Stimulated activated CD4-positive, alpha-beta T cell treated with anti-CD3 and anti-CD28 coated beads, Interleukin-12 subunit alpha, Interleukin-12 subunit beta, amount 100 ng/mL, for 48 hours (primary cell): ENCODE measurements around the gene YAE1.

Source experiments
- DNase-seq, 3 donors: peaks; one replicate each; pipeline ENCODE4 v3.0.0-alpha.2; 2020; ENCODE audit warnings: low read depth in 2 of 3, low spot score in 1 of 3

YAE1 gene

DNA sequence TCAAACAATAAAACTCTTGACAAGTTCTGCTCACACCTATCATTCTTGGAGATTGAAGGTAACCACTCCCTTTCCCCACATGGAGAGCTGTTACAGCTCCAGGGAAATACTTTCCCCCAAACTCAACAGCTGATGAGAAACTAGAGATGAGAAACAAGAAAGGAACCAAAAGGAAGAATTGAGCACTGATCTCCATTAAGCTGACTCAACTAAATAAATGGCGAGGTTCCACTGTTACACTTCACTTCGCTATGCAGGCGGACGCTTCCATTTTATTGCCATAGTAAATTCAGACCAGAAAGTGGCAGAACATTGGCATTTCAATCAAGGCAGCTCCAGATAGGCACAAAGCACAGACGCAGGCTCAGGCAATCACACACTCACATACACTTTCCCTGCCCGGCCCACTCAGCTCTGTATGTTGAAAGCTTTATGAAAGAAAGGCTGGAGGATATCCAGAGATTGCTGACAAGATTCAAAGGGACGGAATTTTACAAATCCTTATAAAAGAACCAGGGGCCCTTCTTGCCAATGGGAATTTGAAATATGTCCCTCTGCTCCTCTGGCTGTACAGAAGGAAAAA, 11.5 kb upstream of the YAE1 start:
- no peak for DNase-seq

DNA sequence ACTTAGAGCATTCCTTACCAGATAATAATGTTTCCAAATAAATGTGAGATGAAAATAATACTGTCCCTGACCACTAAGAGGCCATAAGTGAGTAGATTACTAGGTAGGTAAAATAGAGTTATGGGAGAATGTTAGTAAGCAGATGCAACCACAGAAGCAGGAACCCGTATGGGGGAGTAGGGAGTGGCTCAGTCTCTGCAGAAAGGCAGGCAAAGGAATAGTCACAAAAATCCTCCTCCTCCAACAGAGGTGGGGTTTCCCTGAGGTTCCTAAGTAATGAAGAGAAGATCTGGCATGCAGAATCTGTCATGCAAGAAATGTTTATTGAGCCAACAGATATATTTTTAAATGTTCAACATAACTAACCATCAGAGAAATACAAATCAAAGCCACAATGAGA, 9.0 kb upstream of the YAE1 start:
- no peak for DNase-seq

DNA sequence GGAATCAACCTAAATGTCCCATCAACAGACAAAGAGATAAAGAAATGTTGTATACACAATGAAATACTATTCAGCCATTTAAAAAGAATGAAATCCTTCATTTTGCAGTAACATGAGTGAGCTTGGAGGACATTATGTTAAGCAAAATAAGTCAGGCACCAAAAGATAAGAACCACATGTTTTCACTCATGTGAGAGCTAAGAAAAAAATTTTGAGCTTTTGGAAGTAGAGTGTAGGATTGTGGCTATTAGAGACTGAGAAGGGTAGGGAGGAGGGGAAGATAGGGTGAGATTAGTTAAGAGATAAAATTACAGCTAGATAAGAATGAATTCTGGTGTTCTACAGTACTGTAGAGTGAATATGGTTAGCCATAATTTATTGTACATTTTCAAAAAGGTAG, 8.3 kb upstream of the YAE1 start:
- no peak for DNase-seq

DNA sequence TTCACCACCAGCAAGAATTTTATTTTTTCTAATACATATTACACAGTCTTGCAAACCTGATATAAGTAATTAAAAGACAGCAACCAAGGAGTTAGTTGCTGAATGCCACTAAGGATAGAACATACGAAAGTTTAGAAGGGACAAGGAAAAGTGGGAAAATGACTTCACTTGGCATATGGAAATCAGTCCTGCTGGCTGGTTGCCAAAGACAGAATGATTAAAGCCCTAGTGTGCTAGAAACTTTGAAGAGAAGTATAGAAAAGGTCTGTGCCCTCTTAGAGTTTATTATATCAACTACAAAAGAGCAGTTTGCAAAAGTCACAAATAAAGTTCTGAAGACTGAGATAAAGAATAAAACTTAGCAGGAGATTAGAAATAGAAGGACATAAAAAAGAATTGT, 5.8 kb upstream of the YAE1 start:
- DNase-seq, result no peak

DNA sequence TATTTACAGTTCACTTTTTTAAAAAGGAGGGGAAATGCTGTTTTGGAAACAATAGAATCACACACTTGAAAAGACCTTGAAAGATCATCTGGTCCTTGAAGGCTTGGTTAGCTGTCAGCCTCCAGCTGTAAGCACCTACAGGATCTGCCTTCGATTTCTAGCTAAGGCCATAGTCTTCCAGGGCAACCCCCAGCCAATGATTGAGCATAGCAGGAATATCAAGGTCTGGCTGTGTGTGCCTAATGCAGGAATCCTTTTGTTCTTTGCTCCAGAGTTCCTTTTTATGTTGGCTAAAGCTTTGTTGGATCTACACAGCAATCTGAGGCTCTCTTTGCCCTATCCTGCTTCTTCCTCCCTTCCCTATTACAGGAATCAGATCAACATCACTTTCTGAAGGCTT, 5.2 kb upstream of the YAE1 start:
- DNase-seq, result no peak

DNA sequence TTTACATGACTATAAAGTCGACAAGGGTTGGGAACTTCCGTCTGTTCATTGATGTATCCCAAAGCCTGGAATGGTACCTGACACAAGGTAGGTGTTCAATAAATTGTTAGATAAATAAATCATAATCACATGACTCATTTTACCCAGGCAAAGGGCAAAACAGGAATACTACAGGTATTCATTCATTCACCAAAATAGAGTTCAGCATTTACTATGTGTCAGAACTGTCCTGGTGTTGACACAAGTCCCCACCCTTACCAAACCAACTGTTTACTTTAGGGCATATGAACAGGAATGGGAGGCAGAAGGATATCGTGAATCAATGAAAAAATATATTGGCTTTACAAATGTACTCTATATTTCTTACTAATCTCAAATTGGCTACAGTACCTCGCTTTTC, 666 bp upstream of the YAE1 start:
- no peak for DNase-seq

DNA sequence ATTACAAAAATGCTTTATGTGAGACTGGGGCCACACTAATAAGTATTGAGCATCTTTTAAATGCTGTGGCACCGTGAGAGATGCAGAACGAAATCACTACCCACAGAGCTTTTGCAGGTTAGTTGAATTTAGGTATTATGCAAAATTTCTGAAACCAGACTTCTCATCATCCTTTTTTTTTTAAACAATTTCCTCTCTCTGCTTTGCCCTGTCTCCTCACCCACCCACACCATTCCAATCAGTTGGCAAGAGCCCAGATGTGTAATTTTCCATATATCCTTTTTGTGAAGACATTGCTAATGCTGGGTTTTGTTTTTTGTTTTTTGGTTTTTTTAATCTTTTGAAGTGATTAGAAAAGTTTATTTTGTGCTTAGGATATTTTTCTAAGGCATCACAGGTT, 1.1 kb downstream of the YAE1 start:
- no peak for DNase-seq

DNA sequence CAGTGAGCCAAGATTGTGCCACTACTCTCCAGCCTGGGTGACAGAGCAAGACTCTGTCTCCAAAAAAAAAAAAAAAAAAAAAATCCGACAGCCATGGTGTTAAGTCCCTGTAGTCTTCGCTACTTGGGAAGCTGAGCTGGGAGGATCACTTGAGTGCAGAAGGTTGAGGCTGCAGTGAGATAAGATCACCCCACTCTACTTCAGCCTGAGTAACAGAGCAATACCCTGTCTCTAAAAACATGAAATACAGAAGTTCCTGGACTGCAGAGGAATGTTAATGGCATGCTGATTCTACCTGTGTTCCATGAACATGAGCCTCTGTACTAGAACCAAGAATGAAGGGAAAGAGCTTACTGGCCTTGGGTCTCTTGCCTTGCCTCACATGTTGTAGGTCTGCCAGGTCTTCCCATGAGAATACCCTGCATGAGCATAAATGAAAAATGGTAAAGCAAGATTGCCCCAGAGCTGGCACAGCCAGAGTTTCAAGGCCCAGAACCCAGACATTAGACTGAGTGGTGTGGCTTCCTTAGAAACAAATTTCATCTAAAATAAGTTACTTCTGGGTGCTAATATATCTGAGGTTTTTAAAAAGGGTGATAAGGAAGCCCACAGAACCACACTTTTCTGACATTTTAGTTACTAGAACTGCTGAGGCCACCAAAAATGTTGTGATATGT, 8.6 kb downstream of the YAE1 start:
- DNase-seq, result no peak

DNA sequence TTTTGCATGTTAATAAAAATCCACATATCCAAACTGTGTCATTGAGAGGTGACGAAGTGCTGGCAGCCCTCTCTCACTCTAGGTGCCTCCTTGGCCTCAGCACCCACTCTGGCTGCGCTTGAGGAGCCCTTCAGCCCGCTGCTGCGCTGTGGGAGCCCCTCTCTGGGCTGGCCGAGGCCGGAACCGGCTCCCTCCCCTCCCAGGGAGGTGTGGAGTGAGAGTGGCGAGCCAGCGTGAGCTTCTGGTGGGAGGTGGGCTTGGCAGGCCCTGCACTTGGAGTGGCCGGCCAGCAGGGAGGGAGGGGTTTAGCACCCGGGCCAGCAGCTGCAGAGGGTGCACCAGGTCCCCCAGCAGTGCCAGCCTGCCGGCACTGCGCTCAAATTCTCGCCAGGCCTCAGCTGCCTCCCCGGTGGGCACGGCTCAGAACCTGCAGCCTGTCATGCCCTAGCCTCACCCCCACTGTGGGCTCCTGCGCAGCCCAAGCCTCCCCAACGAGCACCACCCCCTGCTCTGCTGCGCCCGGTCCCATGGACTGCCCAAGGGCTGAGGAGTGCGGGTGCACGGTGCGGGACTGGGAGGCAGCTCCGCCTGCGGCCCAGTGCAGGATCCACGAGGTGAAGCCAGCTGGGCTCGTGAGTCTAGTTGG, 11.1 kb downstream of the YAE1 start:
- no peak for DNase-seq

DNA sequence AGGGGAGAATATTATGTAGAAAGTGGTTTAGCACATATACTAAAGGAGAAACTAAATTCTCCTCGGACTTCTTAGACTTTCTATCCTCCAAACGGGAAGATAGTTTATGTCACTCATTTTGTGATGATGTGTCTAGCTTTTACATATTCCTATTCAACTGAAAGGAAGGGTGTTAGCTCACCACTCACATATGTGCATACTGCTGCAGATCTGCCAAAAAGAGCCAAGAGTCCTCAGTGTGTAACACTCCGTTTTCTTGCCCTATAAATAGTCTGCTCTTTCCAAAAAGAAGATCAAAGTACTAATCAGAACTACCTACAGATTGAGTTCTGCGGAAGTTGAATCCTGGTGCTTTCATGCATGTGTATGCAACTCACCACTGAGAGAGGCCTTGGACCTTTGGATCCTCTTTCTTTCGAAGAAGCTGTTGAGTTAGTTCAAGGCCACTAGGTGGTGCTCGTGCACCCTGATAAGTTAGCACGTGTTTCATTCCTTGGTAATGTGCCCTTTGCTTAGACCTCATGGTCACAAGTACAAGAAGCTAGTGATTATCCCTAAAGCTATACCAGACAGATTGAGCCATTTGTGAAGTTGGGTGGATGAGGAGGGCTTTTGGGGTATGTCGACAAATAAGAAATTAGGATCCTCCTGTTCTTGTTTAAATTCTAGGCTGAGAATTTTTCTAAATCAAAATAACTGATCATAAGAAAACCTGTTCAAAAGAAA, 14.1 kb downstream of the YAE1 start:
- DNase-seq, result peak; percentile 58 to 74 (median 61)

DNA sequence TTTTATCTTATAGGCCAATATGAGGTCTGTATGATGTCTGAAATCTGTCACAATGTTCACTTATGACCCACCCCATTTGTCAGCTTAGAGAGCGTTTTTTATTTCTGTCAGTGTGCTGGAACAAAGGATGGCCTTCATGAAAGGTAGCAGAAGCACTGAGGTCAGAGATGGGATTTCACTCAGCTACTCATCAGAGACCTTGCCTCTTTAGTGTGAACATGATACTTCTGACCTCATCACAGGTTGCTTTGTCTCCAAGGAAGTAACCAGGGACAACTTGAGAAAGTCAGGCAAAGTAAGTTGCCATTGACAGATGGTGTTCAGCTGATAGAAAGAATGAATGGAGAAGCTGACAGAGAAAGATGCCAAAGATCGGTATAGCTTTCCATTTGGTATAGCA, 16.3 kb downstream of the YAE1 start:
- DNase-seq, result no peak

DNA sequence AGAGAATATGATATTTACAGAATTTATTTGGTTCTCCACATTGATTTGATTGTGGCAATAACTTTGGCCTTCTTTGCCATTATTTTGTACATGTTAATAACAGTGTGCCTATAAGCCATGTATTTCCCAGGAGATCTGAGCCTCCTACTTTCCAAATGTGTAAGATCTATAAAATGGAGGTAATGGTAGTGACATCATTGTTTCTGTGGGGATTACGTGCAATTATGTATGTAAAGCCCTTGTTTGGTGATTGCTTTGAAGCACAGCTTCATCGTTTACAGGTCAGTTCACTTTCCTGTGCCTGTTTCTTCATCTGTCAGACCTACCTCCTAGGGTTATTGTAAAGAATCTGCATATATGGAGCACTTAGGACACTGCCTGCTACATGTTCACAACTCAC, 17.3 kb downstream of the YAE1 start:
- DNase-seq, result no peak

DNA sequence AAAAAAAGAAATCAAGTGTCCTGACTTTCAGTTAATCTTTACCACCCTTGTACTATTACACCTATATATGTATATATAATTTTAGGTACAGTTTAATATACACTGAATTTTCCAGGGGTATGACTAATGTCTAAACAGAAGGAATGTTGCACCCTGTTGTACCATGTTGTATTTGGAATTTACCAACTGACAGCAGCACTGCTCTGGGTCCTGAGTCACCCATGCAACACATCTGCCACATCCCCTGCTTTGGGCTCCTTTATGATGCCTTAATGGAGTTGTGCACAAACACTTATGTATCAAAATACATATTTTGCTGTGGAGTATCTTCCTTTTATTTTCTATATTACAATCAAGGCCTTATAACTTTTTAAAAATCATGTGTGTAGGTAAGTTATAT, 21.2 kb downstream of the YAE1 start:
- no peak for DNase-seq

DNA sequence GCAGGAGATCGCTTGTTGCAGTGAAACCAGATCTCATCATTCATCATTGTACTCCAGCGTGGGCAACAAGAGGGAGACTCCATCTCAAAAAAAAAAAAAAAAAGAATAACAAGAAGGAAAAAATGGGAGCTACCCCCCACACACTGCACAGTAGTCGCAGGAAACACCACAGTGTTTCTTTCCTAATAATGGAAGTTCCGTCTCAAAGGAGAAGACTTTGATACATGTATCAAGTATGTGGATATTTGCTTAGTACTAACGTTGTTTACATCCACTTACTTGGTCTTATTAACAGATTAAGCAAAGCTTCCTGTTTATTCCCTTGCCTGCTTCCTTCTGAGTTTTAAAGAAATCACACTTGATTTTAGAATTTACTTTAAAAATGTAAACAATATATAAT, 22.2 kb downstream of the YAE1 start:
- no peak for DNase-seq

DNA sequence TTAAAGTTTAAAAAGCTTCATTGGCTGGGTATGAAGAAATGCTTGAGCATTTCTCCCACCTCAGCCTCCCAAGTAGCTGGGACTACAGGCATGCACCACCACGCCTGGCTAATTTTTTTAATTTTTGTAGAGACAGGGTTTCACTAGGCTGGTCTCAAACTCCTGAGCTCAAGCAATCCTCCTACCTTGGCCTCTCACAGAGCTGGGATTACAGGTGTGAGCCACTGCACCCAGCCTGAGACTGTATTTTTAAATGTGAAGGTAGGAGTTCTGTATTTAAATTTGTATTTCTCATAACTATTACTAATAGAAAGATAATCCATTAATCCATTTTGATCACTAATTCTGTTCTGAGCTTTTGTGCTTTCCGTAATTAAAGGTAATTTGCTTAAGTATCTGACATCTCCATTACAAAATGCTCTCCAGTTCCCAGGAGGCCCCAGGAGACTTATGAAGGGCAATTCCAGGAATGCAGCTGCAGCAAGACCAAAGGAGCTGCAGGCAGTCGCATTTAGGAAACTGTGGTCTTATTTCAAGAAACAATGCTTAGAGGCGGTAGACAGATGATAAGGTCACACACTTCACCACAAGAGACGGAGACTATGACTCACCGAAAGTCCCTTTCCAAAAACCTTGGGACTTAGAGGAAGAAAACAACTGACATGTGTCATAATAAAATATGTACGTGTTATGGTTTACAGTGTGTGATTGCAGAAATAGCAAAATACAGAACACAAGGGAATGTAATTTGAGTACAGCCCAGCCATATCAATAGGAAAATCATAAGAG, 23.3 kb downstream of the YAE1 start:
- DNase-seq, result peak; percentile 53 to 78 (median 57)

DNA sequence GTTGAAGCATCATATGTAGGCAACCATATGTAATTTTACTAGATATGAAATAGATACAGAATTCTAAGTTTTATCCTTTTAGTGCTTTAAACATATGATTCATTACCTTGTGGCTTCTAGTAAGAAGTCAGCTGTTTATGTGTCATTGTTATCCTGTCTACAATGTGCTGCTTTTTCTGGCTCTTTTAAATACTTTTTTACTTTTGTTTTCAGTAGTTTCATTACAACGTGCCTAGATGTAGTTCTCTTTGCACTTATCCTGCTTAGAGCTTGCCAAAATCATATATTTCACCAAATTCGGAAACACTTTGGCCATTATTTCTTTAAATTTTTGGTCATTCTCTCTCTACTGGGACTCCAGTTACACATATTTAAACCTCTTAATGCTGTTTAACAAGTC, 26.4 kb downstream of the YAE1 start:
- DNase-seq, result no peak

DNA sequence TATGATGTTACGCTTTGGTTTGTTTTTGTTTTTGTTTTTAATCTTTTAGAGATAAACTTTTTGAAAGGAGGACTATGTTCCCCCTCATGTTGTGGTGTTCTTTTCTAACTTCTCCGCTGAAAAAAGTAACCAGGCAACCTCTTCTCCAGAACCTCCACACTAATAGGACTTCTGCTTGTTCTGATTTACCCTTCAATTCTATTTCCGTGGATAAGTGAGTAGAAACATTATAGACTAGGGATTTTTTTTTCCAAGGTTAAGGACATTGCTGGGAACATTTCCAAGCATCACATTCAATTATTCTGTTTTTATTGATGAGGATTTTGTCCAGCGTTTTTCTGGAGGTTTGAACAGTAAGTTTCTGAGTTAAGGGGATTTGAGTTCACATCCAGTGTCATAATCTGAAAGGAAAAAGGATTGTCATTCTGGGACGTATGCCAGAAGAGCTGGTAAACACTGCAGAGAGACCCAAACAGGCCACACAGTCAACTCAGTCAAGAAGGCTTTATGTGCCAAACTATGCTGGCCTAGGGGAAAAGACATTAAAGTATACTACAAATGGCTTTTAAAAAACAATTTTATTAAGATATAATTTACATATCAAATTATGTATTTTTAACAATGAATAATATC, 28.9 kb downstream of the YAE1 start:
- DNase-seq, result no peak

DNA sequence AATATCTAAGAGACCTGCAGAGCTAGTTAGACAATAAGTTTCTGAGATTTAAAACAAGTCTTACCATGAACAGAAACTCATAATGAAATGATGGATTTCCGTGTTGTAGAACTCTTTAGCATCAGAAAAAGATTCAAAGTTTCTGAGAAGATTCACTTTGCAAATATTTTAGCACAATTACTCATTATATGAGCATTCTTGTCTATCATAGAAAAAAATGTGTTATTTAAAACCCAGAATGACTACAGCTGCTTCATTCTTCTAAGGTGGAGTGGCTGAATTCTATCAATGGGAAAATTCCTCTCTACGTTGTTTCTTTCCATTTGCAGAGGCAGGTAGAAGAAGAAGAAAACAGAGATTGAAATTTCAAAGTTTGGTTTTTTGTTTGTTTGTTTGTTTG, 36.1 kb downstream of the YAE1 start:
- DNase-seq, result no peak

DNA sequence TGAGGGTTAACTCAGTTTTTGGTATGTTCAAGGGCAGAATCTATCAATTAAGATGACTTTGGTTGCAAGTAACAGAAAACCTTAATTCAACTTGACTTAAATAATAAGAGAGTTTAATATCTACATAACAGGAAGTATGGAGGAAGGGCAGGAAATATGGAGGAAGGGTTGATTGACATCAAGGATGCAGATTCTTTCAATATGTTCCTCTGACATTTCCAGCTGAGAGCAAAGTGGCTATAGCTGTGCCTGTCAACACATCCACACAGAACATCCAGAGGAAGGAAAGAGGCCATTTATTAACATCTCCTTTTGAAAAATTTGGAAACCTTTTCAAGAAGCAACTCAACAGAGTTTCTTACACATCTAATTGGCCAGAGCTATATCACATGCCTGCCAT, 37.7 kb downstream of the YAE1 start:
- no peak for DNase-seq

DNA sequence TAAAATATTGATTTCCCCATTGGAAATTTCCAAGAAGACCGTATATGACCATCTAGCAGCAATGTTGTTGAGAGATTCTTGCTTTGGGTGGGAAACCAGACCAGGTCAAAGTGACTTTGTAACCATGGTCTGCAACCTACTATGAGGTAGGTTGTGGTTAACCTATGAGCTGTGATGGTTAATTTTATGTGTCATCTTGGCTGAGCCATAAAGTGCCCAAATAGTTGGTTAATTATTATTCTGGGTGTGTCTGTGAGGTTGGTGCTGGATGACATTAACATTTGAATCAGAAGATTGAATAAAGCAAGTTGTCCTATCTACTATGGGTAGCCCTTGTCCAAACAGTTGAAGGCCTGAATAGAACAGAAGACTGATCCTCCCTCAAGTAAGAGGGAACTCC, 38.9 kb downstream of the YAE1 start:
- no peak for DNase-seq

DNA sequence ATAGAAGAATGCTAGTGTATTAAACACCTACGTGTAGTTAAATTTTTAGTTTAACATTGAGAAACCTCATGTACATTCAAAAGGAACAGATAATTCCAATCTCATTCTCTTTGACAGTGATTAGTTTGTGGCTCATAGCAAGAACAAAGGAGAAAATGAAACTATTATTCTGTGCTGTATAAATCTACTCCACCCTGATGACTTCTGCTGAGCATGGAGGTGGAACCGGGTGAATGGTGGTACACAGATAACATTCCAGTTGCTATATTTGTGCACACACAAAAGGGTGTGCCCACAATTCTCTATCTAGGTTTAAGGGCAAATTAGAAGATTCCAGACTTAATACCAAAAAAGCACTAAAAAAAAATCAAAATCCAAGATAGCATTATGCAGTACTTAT, 40.1 kb downstream of the YAE1 start:
- DNase-seq, result no peak
